NCI-H146 (cell line): ENCODE measurements around the gene LRP5.
"Not testable (repeated sequence)": the region's sequence is repeated elsewhere in the genome, so short reads cannot be mapped to it uniquely, and the experiment has no call there.

Source experiments
- DNase-seq: peaks from one replicate; lab custom pipeline; 2025; lab: John Stamatoyannopoulos, UW

The LRP5 gene

DNA sequence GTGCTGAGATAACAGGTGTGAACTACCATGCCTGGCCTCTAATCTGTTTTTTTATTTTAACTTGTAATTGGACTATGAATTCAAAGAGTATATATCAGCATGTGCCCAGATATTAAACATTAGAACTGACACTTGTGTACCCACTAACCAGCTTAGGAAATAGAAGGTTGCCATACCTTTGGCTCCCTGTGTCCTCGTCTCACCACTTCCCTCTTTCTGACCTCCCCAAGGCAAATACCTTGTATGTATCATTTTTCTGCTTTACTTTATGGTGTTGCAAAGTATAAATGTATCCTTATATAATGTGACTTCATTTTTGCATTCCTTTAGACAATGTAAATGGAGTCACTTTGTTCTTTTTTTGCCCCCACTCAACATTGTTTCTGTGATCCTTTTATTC, 157.3 kb downstream of the LRP5 start:
- DNase-seq, result no peak

DNA sequence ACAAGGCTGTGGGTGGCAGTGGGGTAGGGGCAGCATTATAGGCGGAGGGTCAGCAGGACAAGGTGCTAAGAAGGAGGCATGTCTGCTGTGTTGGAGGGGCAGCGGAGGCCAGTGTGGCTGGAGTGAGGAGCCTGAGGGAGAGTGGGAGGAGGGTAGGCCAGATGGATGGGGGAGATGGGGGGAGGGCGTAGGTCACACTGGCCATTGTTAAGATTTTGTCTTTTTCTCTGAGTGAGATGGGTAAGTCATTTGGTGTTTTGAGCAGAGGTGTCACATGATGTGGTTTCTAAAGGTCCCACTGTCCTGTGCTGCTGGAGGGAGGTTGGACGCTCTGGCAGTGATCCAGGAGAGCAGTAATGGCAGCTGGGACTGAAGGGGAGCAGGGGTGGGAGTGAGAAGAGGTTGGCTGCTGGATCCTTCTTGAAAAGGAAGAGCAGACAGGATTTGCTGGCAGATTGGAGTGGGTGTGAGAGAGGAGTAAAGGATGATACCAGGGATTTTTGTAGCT, 158.0 kb downstream of the LRP5 start:
- no peak for DNase-seq

DNA sequence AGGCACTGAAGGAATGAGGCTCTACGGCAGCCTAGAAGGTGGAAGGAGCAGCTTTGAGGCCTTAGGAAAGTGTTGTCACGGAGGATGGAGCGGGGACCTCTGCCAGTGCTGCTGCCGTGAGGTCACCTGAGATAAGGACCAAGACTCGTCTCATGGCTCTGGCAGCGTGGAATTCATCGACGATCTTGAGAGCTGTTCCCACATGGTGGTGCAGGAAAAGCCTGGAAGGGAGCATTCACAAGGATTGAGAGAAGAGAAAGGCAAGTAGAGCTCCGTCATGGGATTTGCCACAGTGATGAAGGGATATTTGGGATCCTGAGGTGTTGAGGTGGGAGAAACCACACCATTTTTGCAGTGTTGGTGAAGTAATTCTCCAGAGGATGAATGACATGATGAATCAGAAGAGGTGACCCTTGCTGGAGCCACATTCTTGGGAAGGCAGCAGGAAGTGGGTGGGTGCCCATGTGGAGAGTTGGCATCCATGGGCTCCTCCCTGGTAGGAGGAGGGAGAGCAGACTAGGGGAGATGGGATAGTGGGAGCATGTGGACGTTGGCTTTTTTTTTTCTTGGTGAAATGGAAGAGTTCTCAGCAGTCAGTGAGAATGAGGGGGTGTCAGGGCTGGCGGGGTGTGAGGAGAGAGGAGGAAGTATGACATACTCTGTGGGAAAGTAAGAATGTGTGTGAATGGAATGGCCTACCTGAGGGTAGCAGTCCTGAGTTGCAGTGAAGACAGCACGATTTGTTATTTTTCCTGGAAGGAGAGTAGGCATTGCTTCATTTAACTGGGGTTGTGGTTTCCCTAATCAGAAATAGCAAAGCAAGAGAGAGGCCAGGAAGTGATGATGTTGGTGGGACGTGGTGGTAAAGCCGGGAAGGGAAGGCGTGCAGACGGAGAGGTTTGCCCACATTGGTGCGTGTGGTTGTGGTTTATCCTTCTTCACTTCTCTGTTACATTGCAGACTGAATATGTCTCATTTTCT, 159.3 kb downstream of the LRP5 start:
- DNase-seq, result no peak

DNA sequence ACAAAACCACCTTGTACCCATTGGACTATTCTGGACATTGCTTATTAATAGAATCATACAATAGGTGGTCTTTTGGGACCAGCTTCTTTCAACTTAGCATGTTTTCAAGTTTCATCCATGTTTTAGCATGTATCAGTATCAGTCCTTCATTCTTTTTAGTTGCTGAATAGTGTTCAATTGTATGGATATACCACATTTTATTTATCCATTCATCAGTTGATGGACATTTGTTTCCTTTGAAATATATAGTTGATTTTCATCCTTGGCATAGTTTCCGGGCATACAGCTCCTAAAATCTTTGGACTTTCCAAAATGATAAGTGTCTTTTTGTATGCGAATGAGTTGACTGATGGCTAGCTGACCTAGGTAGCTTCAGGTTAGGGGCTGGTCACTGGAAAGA, 160.4 kb downstream of the LRP5 start:
- no peak for DNase-seq

DNA sequence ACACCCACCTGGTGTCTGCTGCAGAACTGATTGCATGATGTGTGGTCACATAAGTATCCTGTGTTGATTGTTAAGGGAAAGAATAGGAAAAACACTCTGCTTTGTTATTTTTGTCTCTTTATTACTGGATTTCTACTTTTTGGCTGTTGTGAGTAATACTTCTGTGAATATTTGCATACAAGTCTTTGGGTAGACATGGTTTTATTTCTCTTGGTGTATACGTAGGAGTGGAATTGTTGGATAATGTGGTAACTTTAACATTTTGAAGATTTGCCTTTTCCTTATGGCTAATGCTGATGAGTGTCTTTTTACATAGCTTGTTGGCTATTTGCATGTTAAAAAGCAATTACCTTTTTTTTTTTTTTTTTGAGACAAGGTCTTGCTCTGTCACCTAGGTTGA, 161.3 kb downstream of the LRP5 start:
- DNase-seq, result no peak

DNA sequence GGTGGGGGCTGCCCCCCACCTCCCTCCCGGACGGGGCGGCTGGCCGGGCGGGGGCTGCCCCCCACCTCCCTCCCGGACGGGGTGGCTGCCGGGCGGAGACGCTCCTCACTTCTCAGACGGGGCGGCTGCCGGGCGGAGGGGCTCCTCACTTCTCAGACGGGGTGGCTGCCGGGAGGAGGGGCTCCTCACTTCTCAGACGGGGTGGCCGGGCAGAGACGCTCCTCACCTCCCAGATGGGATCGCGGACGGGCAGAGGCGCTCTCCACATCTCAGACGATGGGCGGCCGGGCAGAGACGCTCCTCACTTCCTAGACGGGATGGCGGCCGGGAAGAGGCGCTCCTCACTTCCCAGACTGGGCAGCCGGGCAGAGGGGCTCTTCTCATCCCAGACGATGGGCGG, 163.2 kb downstream of the LRP5 start:
- DNase-seq, result not testable (repeated sequence)

DNA sequence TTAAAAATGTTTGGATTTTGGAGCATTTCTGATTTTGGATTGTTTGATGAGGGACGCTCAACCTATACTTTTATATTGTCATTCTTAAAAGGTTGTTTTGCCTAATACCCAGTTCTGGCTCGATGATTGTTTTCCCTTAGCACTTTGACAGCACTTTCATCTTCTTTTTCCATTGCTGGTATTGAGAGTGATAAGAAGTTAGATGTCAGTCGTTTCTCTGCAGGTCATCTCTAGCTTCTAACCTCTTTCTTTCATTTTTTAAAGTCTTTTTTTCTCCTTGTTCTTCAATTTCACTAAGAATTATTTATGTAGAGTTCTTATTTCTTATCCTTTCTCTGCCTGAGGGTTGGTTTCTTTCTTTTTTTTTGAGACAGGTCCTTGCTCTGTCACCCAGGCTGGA, 167.0 kb downstream of the LRP5 start:
- DNase-seq, result no peak

DNA sequence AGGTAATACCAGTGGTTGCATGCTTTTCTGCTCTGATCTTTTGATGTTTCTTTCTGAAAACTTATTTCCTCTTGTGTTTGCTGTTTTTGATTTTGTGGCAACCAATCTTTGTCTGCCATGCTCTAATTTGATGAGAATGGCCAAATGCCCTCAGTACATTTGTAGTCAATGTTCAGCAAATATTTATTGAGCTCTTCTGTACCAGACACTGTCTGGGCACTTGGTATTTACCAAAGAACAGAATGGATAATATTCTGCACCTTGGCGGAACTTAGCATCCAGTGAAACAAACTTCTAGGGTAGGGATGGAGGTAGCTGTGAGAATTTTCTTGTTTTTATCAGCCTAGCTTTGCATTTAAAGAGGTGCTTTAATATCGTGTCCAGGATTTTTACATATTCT, 167.8 kb downstream of the LRP5 start:
- DNase-seq, result no peak

DNA sequence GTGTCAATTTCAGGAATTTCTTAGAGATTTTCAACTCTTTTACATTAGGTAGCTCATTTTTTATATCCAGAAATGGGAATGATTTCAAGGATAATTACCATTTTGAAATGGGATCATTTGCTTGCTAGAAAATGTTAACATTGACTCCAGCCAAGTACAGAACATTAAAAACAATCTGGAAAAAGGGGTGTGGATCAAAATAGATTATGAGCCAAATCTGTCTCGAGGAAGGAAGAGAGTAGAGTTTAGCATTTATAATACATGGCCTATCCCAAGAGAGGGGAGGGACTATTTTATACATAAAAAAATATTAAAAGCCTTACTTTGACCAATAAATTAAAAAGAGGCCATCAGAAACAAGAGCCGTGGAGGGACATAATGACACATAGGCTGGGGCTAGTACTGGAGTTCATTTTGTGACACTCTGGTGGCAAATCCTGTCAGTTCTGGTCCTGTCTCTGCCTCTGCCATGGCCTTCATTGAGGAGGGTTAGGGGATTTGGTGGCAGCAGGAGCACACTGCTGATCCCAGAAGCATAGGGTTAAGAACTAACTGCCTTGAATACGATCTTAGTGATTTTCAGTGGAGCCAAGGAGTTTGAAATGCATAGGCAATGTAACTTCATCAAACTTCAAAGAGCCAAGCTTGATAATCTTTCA, 168.6 kb downstream of the LRP5 start:
- DNase-seq, result no peak

DNA sequence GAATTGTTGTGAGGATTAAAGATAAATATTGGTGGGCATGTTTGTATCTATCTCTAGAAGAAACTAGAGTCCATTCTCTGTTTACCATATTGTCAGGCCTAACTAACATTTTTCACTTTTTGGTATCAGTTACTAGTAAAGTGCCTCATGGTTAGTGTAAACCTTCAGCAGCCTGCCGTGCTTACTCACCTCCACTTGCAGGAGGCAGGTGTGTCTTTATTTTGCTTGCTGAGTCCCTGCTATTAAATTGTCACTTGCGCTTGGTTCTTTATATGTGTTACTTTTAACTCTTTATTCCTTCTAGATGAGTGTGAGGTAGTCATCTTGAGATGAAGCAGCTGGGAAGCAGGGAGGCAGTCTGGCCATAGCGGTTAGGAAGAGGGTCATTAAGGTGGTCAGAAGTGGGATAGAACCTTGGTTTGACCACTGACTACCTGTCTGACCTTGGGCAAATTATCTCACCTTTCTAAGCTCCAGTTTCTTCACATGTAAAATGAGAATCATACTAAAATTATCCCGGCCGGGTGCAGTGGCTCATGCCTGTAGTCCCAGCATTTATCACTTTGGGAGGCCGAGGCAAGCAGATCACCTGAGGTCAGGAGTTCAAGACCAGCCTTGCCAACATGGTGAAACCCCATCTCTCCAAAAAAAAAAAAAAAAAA, 169.3 kb downstream of the LRP5 start:
- DNase-seq, result no peak

DNA sequence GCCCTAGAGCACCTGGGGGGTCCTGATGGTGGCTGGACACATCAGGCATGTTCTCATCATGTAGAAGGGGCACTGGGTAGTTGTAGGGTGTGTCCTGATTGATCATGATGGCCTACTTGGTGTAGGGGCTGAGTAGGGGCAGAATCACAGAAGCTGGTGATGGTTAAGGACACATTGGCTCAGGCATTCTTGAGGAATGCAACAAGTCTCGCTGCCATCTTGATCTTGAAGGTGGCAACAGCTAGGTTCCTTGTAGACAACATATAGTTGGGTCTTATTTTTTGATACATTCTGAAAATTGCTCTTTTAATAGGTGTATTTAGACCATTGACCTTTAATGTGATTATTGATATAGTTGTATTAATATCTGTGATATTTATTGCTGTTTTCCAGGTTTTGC, 176.2 kb downstream of the LRP5 start:
- DNase-seq, result no peak

DNA sequence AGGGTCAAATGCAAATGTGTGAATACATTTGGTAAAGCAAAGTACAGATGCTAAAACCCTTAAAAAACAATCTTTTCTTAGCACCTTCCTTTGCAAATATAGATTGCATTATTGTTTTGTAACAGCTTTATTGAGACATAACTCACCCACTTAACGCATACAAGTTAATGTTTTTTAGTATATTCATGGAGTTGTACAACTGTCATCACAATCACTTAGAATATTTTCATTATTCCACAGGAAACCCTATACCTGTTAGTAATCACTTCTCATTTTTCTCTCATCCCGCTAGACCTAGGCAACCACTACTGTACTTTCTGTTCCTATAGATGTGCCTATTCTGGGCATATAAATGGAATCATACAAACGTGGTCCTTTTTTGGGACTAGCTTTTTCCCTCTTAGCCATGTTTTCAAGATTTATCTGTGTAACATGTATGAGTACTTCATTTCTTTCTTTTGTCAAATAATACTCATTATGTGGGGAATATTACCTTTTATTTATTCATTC, 182.9 kb downstream of the LRP5 start:
- no peak for DNase-seq

DNA sequence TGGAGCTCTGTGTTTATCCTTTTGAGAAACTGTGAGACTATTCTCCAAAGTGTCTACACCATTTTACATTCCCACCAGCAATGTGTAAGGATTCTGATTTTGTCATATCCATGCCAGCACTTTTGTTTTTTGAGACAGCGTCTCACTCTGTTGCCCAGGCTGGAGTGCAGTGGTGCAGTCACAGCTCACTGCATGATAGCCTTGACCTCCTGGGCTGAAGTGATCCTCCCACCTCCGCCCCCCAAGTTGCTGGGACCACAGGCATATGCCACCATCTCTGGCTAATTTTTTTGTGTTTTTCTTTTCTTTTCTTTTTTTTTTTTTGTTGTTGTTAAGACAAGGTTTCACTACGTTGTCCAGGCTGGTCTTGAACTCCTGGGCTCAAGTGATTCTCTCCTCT, 183.5 kb downstream of the LRP5 start:
- DNase-seq, result no peak

DNA sequence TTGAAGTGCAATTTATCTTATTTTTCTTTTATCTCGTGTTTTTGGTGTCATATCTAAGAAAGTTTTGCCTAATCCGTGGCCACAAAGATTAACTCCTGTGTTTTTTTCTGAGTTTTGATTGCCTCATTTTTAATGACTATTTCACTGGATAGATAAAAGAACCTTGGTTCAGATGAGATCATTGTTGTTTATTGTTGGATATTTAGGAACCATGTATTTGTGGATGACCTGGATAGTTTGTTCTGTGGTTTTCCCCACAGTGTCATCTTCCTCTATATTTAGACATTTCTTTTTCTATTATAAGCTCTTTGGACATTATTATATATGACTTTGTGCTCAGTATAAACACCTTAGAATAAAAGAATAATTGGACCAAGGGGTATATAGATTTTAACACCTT, 185.4 kb downstream of the LRP5 start:
- no peak for DNase-seq

DNA sequence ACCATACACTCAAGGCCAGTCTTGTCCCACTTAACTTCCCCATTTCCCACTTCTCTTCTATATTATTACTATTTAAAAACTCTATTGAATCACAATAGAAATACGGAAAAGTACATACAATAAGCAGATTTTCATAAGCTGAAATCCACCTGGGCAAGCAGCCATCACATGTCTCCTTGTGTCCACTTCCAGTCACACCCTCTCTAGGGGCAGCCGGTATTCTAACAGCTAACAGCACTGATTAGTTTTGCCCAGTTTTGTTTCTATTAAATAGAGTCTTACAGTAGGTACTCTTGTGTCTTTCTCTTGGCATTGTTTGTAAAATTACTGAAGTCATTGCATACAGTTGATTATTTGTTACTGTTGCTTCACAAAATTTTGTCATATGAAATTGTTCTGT, 185.9 kb downstream of the LRP5 start:
- DNase-seq, result no peak
